PC-9 (cell line): ENCODE measurements around the gene ZSCAN10. TPM values are rescaled to one million over a fixed set of nuclear protein-coding genes. Genes with fewer than 3 reads are reported as not detected.

ENCODE experiments used
- BruUV-seq: library from RNA; stranded (reverse); fragments of 400-500 nt; replicated peaks from 2 replicates; lab custom pipeline; 2021; lab: Mats Ljungman, UMichigan
- CTCF ChIA-PET: fragments of 300-600 bp; sonication (Branson Sonifier 250); formaldehyde crosslinking; loops from one replicate; lab custom pipeline; 2022; ENCODE audit warnings: antibody characterized with exemption; lab: Charles Lee
- POLR2A ChIA-PET: fragments of 300-600 bp; sonication (Branson Sonifier 250); formaldehyde crosslinking; loops from one replicate; lab custom pipeline; 2022; ENCODE audit warnings: antibody characterized with exemption; ENCODE audit not compliant: unreplicated experiment; lab: Charles Lee
- DNase-seq, 2 experiments: peaks; one replicate each; pipeline versions ENCODE4 v3.0.0 to v3.0.0-alpha.2; 2015 to 2022; ENCODE audit warnings: mixed read lengths in 1 of 2
- H2AFZ ChIP-seq: fragments of 200-600 bp; sonication (generic); 2 replicates; pipeline ENCODE4 v1.8.1; 2017; ENCODE audit warnings: antibody characterized with exemption
- H3F3A ChIP-seq: fragments of 200-600 bp; sonication (generic); 2 replicates; pipeline ENCODE4 v1.8.1; 2017; ENCODE audit warnings: antibody characterized with exemption, mild to moderate bottlenecking, low read depth; ENCODE audit not compliant: insufficient read depth
- H3K27ac ChIP-seq: fragments of 200-600 bp; sonication (generic); 2 replicates; pipeline ENCODE4 v1.6.1; 2016; ENCODE audit warnings: mixed run types
- H3K27me3 ChIP-seq: fragments of 200-600 bp; sonication (generic); 2 replicates; pipeline ENCODE4 v1.6.1; 2016; ENCODE audit warnings: low read depth, mixed run types; ENCODE audit not compliant: insufficient read depth
- H3K36me3 ChIP-seq: fragments of 200-600 bp; sonication (generic); 2 replicates; pipeline ENCODE4 v1.6.1; 2016; ENCODE audit warnings: low read depth, mixed run types
- H3K4me1 ChIP-seq: fragments of 200-600 bp; sonication (generic); replicated peaks from 2 replicates; pipeline ENCODE4 v1.6.1; 2016; ENCODE audit warnings: mixed run types; ENCODE audit not compliant: insufficient read depth
- H3K4me2 ChIP-seq: fragments of 200-600 bp; sonication (generic); 2 replicates; pipeline ENCODE4 v1.6.1; 2017; ENCODE audit warnings: mixed run types
- H3K4me3 ChIP-seq: fragments of 200-600 bp; sonication (generic); 2 replicates; pipeline ENCODE4 v1.6.1; 2016; ENCODE audit warnings: mixed run types
- H3K79me2 ChIP-seq: fragments of 200-600 bp; sonication (generic); 2 replicates; pipeline ENCODE4 v1.6.1; 2017; ENCODE audit warnings: low read depth, mixed run types
- H3K9me2 ChIP-seq: fragments of 200-600 bp; sonication (generic); 2 replicates; pipeline ENCODE4 v1.8.1; 2017; ENCODE audit warnings: mild to moderate bottlenecking; ENCODE audit not compliant: insufficient read depth
- H3K9me3 ChIP-seq: fragments of 200-600 bp; sonication (generic); 2 replicates; pipeline ENCODE4 v1.8.1; 2016; ENCODE audit warnings: low read depth; ENCODE audit not compliant: insufficient read depth
- H4K20me1 ChIP-seq: fragments of 200-600 bp; sonication (generic); 2 replicates; pipeline ENCODE4 v1.8.1; 2017; ENCODE audit not compliant: insufficient read depth
- CTCF ChIP-seq: fragments of 200-600 bp; sonication (generic); conservative IDR thresholded peaks from 2 replicates; pipeline ENCODE4 v1.6.1; 2017; ENCODE audit warnings: mixed run types, antibody characterized with exemption, mild to moderate bottlenecking, moderate library complexity
- EZH2 ChIP-seq: fragments of 200-600 bp; sonication (generic); IDR thresholded peaks from 2 replicates; pipeline ENCODE4 v1.8.0; 2017; ENCODE audit warnings: antibody characterized with exemption, low read depth
- intact Hi-C: fragments of 100-400 bp; cut with micrococcal nuclease; formaldehyde crosslinking; loops from one replicate; pipeline ENCODE4 v1.10.0; 2022; ENCODE audit not compliant: unreplicated experiment
- total RNA-seq: library from RNA; stranded (reverse); gene quantifications from 2 replicates; pipeline ENCODE4 v1.2.3, GENCODE V29; 2021

Gene ZSCAN10
- total RNA-seq, 1 experiment from 2014 or later = not detected

- no peak overlapping the region for H3K4me2 ChIP-seq
- H3K4me3 ChIP-seq = no peak overlapping the region
- ChIA-PET CTCF (interaction anchor here (1.0 kb wide), 1 partner anchor 61 kb away, joined by 7 read pairs; no protein-coding TSS in a partner anchor), POLR2A (no interaction called here)
- no peaks in the 10 kb centered on the region for H3K36me3 ChIP-seq
- no peak for TF ChIP-seq CTCF
- intact Hi-C loops = no loop called here
- peaks cover 5% of the 10 kb centered on the region; the same call in 1 of the 2 replicates for H3K4me1 ChIP-seq
- no TSS peak for BruUV-seq
- H4K20me1 ChIP-seq = no peaks in the 10 kb centered on the region
- H3K27ac ChIP-seq = no peak overlapping the region
- H3K9me3 ChIP-seq = no peaks in the 10 kb centered on the region
- peaks cover 31% of the 10 kb centered on the region for H3F3A ChIP-seq
- no peaks in the 10 kb centered on the region for H3K79me2 ChIP-seq
- H2AFZ ChIP-seq = no peak overlapping the region
- DNase-seq = no peak
- no peaks in the 10 kb centered on the region for H3K9me2 ChIP-seq
- no peaks in the 10 kb centered on the region for H3K27me3 ChIP-seq
These were observed 21.3 kb upstream of the ZSCAN10 start for GRCh38 chr16:3120435-3120834.

GRCh38 chr16:3119701-3120408 lies 20.8 kb upstream of the ZSCAN10 start:
- CTCF ChIA-PET = no interaction called here
- no peaks in the 10 kb centered on the region for H3K27me3 ChIP-seq

GRCh38 chr16:3119286-3119685 lies 20.2 kb upstream of the ZSCAN10 start:
- CTCF ChIA-PET = no interaction called here
- POLR2A ChIA-PET = no interaction called here
- Histone ChIP-seq H3K4me1 (peaks cover 5% of the 10 kb centered on the region; the same call in 1 of the 2 replicates), H3K9me2 (no peaks in the 10 kb centered on the region), H3K9me3 (no peaks in the 10 kb centered on the region), H3K4me2 (no peak overlapping the region), H3K79me2 (no peaks in the 10 kb centered on the region; the same call in 1 of the 2 replicates), H3F3A (peaks cover 22% of the 10 kb centered on the region; the same call in 1 of the 2 replicates), H2AFZ (no peak overlapping the region), H3K36me3 (no peaks in the 10 kb centered on the region), H3K4me3 (no peak overlapping the region), H3K27me3 (no peaks in the 10 kb centered on the region), H3K27ac (no peak overlapping the region), H4K20me1 (no peaks in the 10 kb centered on the region)
- no peak for DNase-seq
- intact Hi-C loops = no loop called here
- TF ChIP-seq EZH2 (no peak), CTCF (no peak)
- no TSS peak for BruUV-seq

More at GRCh38 chr16:3119701-3120408, 20.8 kb upstream of the ZSCAN10 start:
- no peak overlapping the region for H3K4me2 ChIP-seq
- H3K79me2 ChIP-seq = no peaks in the 10 kb centered on the region
- TF ChIP-seq CTCF = no peak
- no peak for TF ChIP-seq EZH2
- no peak for DNase-seq
- no peaks in the 10 kb centered on the region for H3K9me3 ChIP-seq
- peaks cover 5% of the 10 kb centered on the region; the same call in 1 of the 2 replicates for H3K4me1 ChIP-seq
- H3F3A ChIP-seq = peaks cover 28% of the 10 kb centered on the region
- BruUV-seq = no TSS peak
- no peaks in the 10 kb centered on the region for H4K20me1 ChIP-seq
- intact Hi-C loops = no loop called here
- H3K36me3 ChIP-seq = no peaks in the 10 kb centered on the region
- POLR2A ChIA-PET = no interaction called here
- H3K4me3 ChIP-seq = no peak overlapping the region
- no peak overlapping the region for H3K27ac ChIP-seq
- H2AFZ ChIP-seq = no peak overlapping the region
- no peaks in the 10 kb centered on the region for H3K9me2 ChIP-seq
